ENCODE measurements around the gene EDIL3.
"Not testable (repeated sequence)": the region's sequence is repeated elsewhere in the genome, so short reads cannot be mapped to it uniquely, and the experiment has no call there.

DNA sequence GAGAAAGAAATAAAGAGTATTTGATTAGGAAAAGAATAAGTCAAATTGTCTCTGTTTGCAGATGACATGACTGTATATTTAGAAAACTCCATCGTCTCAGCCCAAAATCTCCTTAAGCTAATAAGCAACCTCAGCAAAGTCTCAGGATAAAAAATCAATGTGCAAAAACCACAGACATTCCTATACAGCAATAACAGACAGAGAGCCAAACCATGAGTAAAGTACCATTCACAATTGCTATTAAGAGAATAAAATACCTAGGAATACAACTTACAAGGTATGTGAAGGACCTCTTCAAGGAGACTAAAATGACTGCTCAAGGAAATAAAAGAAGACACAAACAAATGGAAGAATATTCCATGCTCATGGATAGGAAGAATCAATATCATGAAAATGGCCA, 66.9 kb downstream of the EDIL3 start:
- TF ChIP-seq, protein P1, sequence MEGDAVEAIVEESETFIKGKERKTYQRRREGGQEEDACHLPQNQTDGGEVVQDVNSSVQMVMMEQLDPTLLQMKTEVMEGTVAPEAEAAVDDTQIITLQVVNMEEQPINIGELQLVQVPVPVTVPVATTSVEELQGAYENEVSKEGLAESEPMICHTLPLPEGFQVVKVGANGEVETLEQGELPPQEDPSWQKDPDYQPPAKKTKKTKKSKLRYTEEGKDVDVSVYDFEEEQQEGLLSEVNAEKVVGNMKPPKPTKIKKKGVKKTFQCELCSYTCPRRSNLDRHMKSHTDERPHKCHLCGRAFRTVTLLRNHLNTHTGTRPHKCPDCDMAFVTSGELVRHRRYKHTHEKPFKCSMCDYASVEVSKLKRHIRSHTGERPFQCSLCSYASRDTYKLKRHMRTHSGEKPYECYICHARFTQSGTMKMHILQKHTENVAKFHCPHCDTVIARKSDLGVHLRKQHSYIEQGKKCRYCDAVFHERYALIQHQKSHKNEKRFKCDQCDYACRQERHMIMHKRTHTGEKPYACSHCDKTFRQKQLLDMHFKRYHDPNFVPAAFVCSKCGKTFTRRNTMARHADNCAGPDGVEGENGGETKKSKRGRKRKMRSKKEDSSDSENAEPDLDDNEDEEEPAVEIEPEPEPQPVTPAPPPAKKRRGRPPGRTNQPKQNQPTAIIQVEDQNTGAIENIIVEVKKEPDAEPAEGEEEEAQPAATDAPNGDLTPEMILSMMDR (conservative IDR thresholded peaks at IDR 0.05; ENCODE audit: low read length), result not testable (repeated sequence)
- TF ChIP-seq EZH2phosphoT487 (IDR thresholded peaks at IDR 0.05; ENCODE audit: borderline replicate concordance, low read depth, low read length), result not testable (repeated sequence)
